HL-60 (cell line): ENCODE results near the gene SPTAN1.
"Not testable (repeated sequence)": the region's sequence is repeated elsewhere in the genome, so short reads cannot be mapped to it uniquely, and the experiment has no call there.

Experiments
- DNase-seq, 2 experiments: peaks; one replicate each; pipeline ENCODE4 v3.0.0-alpha.2; 2010 to 2020; ENCODE audit warnings: low read depth in 1 of 2, low spot score in 1 of 2
- H3K27ac ChIP-seq: fragments of 250-450 bp; sonication (Bioruptor Pico); replicated peaks from 2 replicates; pipeline ENCODE4 v1.5.1; 2020; ENCODE audit warnings: mild to moderate bottlenecking, moderate library complexity
- H3K27me3 ChIP-seq: fragments of 250-450 bp; sonication (Bioruptor Pico); 2 replicates; pipeline ENCODE4 v1.5.1; 2021; ENCODE audit warnings: mild to moderate bottlenecking, moderate library complexity; ENCODE audit not compliant: insufficient read depth, poor library complexity, severe bottlenecking
- H3K4me3 ChIP-seq: replicated peaks from 2 replicates; pipeline ENCODE4 v1.5.1; 2011; ENCODE audit warnings: mild to moderate bottlenecking, control low read depth, low read length; ENCODE audit not compliant: insufficient read depth
- GABPA ChIP-seq: IDR thresholded peaks from 2 replicates; pipeline ENCODE4 v1.6.1; 2012; ENCODE audit warnings: low read depth
- POLR2AphosphoS5 ChIP-seq: IDR thresholded peaks from 2 replicates; pipeline ENCODE4 v1.6.1; 2012; ENCODE audit warnings: low read depth
- REST ChIP-seq: IDR thresholded peaks from 2 replicates; pipeline ENCODE4 v1.6.1; 2012; ENCODE audit warnings: low read depth; ENCODE audit not compliant: insufficient replicate concordance
- SPI1 ChIP-seq: IDR thresholded peaks from 2 replicates; pipeline ENCODE4 v1.6.1; 2012; ENCODE audit warnings: low read depth, mild to moderate bottlenecking, borderline replicate concordance
- TF ChIP-seq, protein P1 (sequence below): IDR thresholded peaks from one replicate; pipeline ENCODE4 v1.5.1; 2011; ENCODE audit warnings: low read length, control low read depth, inconsistent platforms; ENCODE audit not compliant: insufficient read depth

Gene SPTAN1

DNA sequence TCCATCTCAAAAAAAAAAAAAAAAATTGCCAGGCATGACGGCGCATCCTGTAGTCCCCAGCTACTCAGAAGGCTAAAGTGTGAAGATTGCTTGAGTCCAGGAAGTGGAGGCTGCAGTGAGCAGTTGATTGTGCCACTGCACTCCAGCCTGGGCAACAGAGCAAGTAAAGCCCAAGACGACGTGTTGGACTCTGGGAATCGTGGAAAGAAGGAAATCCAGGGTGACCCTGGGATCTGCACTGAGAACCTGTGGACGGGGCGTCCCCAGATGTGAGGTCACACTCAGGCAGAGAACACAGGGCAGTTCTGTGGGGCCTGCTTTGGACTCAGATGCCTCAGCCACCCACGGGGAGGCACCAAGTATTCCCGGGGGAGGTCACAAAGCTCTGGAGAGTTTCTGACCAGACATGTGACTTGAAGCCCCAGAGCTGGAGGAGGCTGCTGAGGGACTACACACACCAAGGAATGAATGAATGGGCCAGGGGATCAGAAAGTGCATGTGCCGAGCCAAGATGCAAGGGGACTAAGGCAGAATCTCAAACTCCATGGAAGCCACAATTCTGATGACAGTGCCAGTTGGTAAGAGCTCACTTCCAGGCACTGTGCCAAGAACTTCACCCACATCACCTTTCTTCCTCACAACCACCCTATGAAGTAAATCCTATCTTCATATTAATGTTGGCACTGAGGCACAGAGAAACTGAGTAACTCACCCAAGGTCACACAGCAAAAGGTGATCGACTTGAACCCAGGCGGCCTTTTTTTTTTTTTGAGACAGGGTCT, 91.3 kb downstream of the SPTAN1 start:
- Histone ChIP-seq H3K4me3 (no peak overlapping the region), H3K27ac (no peak overlapping the region), H3K27me3 (no peaks in the 10 kb centered on the region)
- DNase-seq: no peak
- TF ChIP-seq, protein P1, sequence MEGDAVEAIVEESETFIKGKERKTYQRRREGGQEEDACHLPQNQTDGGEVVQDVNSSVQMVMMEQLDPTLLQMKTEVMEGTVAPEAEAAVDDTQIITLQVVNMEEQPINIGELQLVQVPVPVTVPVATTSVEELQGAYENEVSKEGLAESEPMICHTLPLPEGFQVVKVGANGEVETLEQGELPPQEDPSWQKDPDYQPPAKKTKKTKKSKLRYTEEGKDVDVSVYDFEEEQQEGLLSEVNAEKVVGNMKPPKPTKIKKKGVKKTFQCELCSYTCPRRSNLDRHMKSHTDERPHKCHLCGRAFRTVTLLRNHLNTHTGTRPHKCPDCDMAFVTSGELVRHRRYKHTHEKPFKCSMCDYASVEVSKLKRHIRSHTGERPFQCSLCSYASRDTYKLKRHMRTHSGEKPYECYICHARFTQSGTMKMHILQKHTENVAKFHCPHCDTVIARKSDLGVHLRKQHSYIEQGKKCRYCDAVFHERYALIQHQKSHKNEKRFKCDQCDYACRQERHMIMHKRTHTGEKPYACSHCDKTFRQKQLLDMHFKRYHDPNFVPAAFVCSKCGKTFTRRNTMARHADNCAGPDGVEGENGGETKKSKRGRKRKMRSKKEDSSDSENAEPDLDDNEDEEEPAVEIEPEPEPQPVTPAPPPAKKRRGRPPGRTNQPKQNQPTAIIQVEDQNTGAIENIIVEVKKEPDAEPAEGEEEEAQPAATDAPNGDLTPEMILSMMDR: no peak
- TF ChIP-seq REST (no peak), GABPA (no peak), POLR2AphosphoS5 (no peak), SPI1 (no peak)

DNA sequence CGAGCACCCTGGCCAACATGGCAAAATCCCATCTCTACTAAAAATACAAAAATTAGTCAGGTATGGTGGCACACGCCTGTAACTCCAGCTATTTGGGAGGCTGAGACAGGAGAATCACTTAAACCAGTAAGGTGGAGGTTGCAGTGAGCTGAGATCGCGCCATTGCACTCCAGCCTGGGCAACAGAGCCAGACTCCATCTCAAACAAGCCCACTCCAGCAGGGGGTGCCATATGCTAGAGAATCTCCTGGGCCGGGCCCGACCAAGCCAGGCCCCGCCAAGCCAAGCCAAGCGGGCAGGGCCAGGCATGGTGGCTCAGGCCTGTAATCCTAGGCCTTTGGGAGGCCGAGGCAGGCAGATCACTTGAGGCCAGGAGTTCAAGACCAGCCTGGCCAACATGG, 95.8 kb downstream of the SPTAN1 start:
- DNase-seq: peak in 1 of 2 experiments; percentile 63
- H3K27ac ChIP-seq, H3K4me3 ChIP-seq, H3K27me3 ChIP-seq: not testable (repeated sequence)

- Histone ChIP-seq H3K27me3 (no peaks in the 10 kb centered on the region), H3K27ac (no peak overlapping the region), H3K4me3 (no peak overlapping the region)
- DNase-seq: no peak
- no peak for TF ChIP-seq REST
- TF ChIP-seq, protein P1: no peak
- TF ChIP-seq SPI1: no peak
- no peak for TF ChIP-seq POLR2AphosphoS5
These were observed 99.4 kb downstream of the SPTAN1 start for GRCh38 chr9:128651798-128652197.

GRCh38 chr9:128653908-128654307, 101.5 kb downstream of the SPTAN1 start:
- Histone ChIP-seq H3K4me3 (no peak overlapping the region), H3K27ac (no peak overlapping the region), H3K27me3 (no peaks in the 10 kb centered on the region)
- DNase-seq: no peak
- TF ChIP-seq, protein P1: no peak
- TF ChIP-seq POLR2AphosphoS5: no peak
- TF ChIP-seq GABPA: no peak
- no peak for TF ChIP-seq SPI1
- TF ChIP-seq REST: no peak
